ENCODE data around the gene LILRB5.
"Not testable (repeated sequence)": the region's sequence is repeated elsewhere in the genome, so short reads cannot be mapped to it uniquely, and the experiment has no call there.

LILRB5 gene

DNA sequence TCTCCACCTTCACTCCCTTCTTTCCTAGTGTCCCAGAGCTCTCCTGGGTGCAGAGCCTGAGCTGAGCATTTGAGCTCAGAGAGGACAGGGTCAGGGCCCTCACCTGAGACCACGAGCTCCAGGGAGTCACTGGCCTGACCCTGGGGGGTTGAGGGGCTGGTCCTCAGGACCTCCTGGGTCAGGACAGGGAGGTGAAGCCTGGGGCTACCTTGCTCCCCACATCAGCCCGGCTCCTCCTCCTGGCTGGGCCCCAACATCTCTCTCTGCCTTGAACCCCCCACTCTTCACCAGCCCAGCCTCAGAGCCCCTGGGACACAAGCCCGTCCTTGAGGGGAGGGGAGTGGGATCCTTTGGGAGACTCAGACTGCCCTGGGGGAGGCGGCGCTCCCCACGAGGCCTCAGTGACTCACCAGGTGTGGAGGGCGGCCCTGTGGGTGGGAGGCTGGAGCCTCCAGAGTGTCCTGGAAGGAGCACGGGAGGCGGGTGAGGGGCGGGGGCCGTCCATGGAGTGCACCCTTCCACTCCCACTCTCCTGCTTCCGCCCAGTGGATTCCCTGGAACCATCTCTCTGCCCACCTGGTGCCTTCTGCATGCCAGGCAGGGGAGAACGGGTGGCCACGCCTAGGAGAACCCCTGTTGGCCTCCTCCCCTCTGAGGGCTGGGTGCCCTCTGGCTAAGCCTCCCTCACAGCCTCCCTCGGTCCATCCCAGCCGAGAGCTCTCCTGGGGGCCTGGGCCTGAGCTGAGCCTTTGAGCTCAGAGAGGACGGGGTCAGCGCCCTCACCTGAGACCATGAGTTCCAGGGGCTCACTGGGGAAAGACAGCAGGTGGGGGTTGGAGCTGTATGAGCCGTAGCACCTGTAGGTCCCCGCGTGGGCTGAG, 17.3 kb downstream of the LILRB5 start:
- not testable (repeated sequence) for H3K27ac ChIP-seq

DNA sequence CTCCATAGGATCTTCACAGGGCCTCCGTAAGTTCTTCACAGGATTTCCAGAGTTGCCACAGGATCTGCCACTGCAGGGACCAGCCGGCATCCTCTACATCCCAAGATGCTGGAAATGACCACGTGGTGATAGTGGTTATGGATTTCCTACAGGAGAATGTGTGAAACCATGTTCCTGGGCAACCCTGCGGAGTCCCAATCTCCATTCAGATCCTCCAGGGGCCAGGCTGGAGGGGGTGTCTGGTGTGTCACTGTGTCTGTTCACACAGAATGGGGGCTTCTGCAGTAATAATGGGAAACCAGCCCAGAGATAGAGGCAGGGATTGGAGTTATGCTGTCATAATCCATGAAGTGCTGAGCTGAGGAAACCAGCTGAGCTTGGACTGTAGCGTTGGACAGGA, 23.1 kb downstream of the LILRB5 start:
- TF ChIP-seq ZFX (IDR thresholded peaks at IDR 0.05), result no peak
- TF ChIP-seq, protein P1, sequence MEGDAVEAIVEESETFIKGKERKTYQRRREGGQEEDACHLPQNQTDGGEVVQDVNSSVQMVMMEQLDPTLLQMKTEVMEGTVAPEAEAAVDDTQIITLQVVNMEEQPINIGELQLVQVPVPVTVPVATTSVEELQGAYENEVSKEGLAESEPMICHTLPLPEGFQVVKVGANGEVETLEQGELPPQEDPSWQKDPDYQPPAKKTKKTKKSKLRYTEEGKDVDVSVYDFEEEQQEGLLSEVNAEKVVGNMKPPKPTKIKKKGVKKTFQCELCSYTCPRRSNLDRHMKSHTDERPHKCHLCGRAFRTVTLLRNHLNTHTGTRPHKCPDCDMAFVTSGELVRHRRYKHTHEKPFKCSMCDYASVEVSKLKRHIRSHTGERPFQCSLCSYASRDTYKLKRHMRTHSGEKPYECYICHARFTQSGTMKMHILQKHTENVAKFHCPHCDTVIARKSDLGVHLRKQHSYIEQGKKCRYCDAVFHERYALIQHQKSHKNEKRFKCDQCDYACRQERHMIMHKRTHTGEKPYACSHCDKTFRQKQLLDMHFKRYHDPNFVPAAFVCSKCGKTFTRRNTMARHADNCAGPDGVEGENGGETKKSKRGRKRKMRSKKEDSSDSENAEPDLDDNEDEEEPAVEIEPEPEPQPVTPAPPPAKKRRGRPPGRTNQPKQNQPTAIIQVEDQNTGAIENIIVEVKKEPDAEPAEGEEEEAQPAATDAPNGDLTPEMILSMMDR (conservative IDR thresholded peaks at IDR 0.05), result no peak
- no peak overlapping the region for H3K27ac ChIP-seq

GRCh38 chr19:54231077-54231931, 25.8 kb downstream of the LILRB5 start:
- no peak overlapping the region for H3K27ac ChIP-seq
- TF ChIP-seq, protein P1 (conservative IDR thresholded peaks at IDR 0.05), result peak; percentile 99
- TF ChIP-seq ZFX (IDR thresholded peaks at IDR 0.05), result no peak

DNA sequence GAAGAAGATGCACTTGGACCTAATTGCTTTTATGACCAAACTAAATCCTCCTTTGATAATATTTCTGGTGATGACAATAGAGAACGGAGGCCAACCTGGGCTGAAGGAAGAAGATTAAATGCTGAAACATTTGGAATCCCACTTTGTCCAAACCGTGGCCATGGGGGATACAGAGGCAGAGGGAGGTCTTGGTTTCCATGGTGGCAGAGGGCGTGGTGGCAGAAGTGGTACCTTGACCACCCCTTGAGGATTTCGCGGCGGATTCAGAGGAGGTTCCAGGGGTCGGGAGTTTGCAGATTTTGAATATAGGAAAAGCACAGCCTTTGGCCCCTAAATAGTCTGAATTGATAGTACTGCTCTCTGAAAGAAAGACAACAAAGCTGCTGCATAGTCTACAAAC, 27.0 kb downstream of the LILRB5 start:
- TF ChIP-seq, protein P1 (conservative IDR thresholded peaks at IDR 0.05), result no peak
- TF ChIP-seq ZFX (IDR thresholded peaks at IDR 0.05), result no peak
- H3K27ac ChIP-seq, result no peak overlapping the region

DNA sequence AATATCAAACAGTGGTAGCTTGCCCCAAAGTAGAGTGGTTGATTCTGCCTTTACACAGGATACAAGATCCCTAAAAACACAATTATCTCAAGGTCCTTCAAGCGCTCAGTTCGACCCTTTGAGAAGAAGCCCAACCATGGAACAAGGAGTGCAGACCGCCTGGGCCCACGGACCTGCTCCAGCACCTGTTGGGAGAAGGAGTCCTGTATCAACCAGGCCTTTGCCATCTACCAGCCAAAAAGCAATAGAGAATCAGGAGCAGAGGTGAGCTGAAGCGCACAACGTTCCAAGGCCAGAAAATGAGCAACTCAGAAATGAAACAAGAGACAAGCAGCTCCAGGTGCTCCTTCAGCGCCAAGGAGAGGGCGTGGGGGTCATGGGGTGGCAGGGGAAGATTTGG, 27.9 kb downstream of the LILRB5 start:
- no peak overlapping the region for H3K27ac ChIP-seq
- no peak for TF ChIP-seq ZFX (IDR thresholded peaks at IDR 0.05)
- TF ChIP-seq, protein P1 (conservative IDR thresholded peaks at IDR 0.05), result no peak

- H3K27ac ChIP-seq, result not testable (repeated sequence)
Observed at GRCh38 chr19:54224619-54225018, 32.5 kb downstream of the LILRB5 start.

DNA sequence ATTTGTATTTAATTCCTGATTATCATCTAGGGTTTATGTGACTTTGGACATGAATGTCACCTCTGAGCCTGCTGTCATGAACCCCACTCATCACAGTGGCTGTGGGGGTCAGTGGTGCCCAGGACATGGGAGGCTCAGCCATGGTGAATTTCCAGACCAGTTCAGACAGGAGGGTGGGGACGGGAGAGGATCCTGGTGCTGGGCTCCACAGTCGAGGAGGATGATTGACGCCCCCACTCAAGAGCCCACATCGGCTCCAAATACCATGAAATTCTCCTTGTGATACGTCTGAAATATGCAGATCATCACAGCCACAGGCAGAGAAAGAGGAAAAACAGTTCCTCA, 33.2 kb downstream of the LILRB5 start:
- H3K27ac ChIP-seq, result not testable (repeated sequence)

- not testable (repeated sequence) for H3K27ac ChIP-seq
Observed at GRCh38 chr19:54223277-54223936, 33.7 kb downstream of the LILRB5 start.

DNA sequence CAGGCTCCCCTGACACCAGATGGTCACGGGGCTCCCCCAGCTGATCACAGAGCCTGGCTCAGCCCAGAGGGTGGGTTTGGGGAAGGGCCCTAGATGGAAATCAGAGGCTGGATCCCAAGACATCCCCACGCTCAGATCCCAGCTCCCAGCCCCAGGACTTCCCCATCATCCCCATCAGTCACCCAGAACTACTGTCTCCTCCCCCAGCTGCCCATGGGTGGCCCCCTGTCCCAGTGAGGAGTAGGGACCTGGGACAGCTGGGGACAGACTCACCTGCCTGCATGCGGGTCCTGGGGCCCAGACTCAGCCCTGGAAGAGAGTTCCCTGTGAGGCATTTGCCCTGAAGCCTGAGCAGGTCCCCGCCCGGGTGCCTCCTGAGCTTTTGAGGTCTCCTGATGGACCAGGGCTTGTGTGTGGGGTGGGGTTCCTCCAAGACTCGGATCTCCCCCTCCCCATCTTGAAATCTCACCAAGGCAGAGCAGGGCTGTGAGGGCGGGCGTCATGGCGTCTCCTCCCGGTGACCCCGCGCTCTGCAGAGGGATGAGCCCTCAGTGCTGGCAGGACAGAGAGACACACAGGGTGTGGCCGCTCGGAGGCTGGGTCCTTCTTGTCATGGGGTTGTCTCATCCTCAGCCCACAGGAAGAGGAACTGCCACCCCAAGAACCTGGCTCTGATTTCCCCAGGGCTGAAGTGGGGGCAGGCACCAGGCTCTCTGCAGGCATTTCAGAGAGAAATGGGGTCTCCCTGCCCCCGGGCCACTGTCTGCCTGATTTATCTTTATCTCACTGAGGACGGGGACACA, 34.4 kb downstream of the LILRB5 start, which contains the start of gene LILRB3:
LILRB3 (minus strand) TSS at position 534 of the 803 bp plus-strand sequence; CDS start at position 503, 31 bp downstream.
- not testable (repeated sequence) for H3K27ac ChIP-seq

- H3K27ac ChIP-seq, result not testable (repeated sequence)
Observed at GRCh38 chr19:54221947-54222346, 35.1 kb downstream of the LILRB5 start.

DNA sequence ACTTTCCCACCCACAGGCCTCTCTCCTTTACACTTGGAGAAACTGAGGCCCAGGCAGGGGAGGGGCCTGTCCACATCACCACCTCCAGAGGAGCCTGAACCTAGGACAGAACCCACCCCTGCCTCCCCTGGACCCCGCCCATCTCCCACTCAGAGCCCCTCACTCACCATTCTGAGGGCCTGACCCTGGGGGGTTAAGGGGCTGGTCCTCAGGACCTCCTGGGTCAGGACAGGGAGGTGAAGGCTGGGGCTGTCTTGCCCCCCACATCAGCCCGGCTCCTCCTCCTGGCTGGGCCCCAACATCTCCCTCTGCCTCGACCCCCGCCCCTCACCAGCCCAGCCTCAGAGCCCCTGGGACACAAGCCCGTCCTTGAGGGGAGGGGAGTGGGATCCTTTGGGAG, 37.4 kb downstream of the LILRB5 start:
- H3K27ac ChIP-seq, result not testable (repeated sequence)

Data from C4-2B (cell line).